Keratinocyte (primary cell): Measurements from ENCODE around the gene SCUBE3. TPM values are rescaled to one million over a fixed set of nuclear protein-coding genes. Genes with fewer than 3 reads are reported as not detected.

Source experiments
- DNase-seq: peaks from one replicate; pipeline ENCODE4 v3.0.0-alpha.2; 2011; ENCODE audit warnings: low read depth, missing footprints, low spot score
- FAIRE-seq: peaks from 2 replicates; lab custom pipeline; 2011; peaks lifted over from hg19 to GRCh38; lab: Jason Lieb, UNC
- H2AFZ ChIP-seq: 2 replicates; pipeline ENCODE4 v1.6.0; 2012; ENCODE audit warnings: low read length, control low read depth, inconsistent platforms; ENCODE audit not compliant: control insufficient read depth
- H3K27ac ChIP-seq: 2 replicates; pipeline ENCODE4 v1.5.1; 2011; ENCODE audit warnings: low read length; ENCODE audit not compliant: control insufficient read depth, insufficient read depth
- H3K27me3 ChIP-seq: 3 replicates; pipeline ENCODE4 v1.6.0; 2011; ENCODE audit warnings: low read length; ENCODE audit not compliant: control insufficient read depth, insufficient read depth; ENCODE audit errors: extremely low read depth
- H3K36me3 ChIP-seq, 2 experiments: 2 replicates in 1 of 2; 3 replicates in 1 of 2; pipeline ENCODE4 v1.5.1; 2011; ENCODE audit warnings: low read length in 2 of 2, mild to moderate bottlenecking in 1 of 2; ENCODE audit not compliant: control insufficient read depth in 2 of 2, insufficient read depth in 2 of 2; ENCODE audit errors: extremely low read depth in 1 of 2
- H3K4me1 ChIP-seq: 3 replicates; pipeline ENCODE4 v1.5.1; 2011; ENCODE audit warnings: low read length; ENCODE audit not compliant: control insufficient read depth, insufficient read depth; ENCODE audit errors: extremely low read depth
- H3K4me2 ChIP-seq: 3 replicates; pipeline ENCODE4 v1.6.0; 2011; ENCODE audit warnings: low read depth, low read length; ENCODE audit not compliant: control insufficient read depth, insufficient read depth; ENCODE audit errors: extremely low read depth
- H3K4me3 ChIP-seq, 3 experiments: fragments of 200-600 bp in 1 of 3; sonication (generic) in 1 of 3; 2 replicates in 2 of 3; 3 replicates in 1 of 3; pipeline ENCODE4 v1.5.1; 2011 to 2016; ENCODE audit warnings: low read length in 3 of 3, mild to moderate bottlenecking in 3 of 3, control low read depth in 2 of 3, inconsistent platforms in 1 of 3, low read depth in 1 of 3, mixed read lengths in 1 of 3, mixed run types in 1 of 3, moderate library complexity in 1 of 3; ENCODE audit not compliant: control insufficient read depth in 2 of 3, insufficient read depth in 2 of 3; ENCODE audit errors: extremely low read depth in 1 of 3
- H3K79me2 ChIP-seq: 2 replicates; pipeline ENCODE4 v1.6.0; 2012; ENCODE audit warnings: low read length; ENCODE audit not compliant: control insufficient read depth, insufficient read depth
- H3K9ac ChIP-seq: 3 replicates; pipeline ENCODE4 v1.6.0; 2011; ENCODE audit warnings: low read length; ENCODE audit not compliant: control insufficient read depth, insufficient read depth; ENCODE audit errors: extremely low read depth
- H3K9me1 ChIP-seq: 3 replicates; pipeline ENCODE4 v1.6.0; 2011; ENCODE audit warnings: low read length; ENCODE audit not compliant: control insufficient read depth, insufficient read depth; ENCODE audit errors: extremely low read depth
- H3K9me3 ChIP-seq: 2 replicates; pipeline ENCODE4 v1.5.1; 2012; ENCODE audit warnings: low read depth, low read length; ENCODE audit not compliant: control insufficient read depth
- H4K20me1 ChIP-seq: 3 replicates; pipeline ENCODE4 v1.6.0; 2011; ENCODE audit warnings: low read length; ENCODE audit not compliant: control insufficient read depth, insufficient read depth; ENCODE audit errors: extremely low read depth
- EZH2 ChIP-seq: IDR thresholded peaks from one replicate; pipeline ENCODE4 v1.6.1; 2012; ENCODE audit warnings: inconsistent platforms, mild to moderate bottlenecking, low read length, moderate library complexity
- dilution Hi-C: fragments of 300-500 bp; cut with MboI; formaldehyde crosslinking; loops from one replicate; pipeline ENCODE4 v1.7.0; 2020; ENCODE audit warnings: low sequenced_read_pairs; ENCODE audit not compliant: extremely low pct_ligation_motif_present
- polyA plus RNA-seq, 5 experiments: library from polyadenylated mRNA; depleted of rRNA in 3 of 5; stranded (reverse) in 3 of 5; stranded (forward) in 1 of 5; unstranded in 1 of 5; fragments of >200 nt; gene quantifications; 1 replicate in 1 of 5; 2 replicates in 3 of 5; 3 replicates in 1 of 5; pipeline versions ENCODE4 v1.2.1 to v1.2.3, GENCODE V29; 2011 to 2012; ENCODE audit warnings: missing spikeins in 2 of 5, low read depth in 1 of 5, low replicate concordance in 1 of 5
- TF ChIP-seq, protein P1 (sequence below), 3 experiments: IDR thresholded peaks in 1 of 3; conservative IDR thresholded peaks in 1 of 3; optimal IDR thresholded peaks in 1 of 3; 2 replicates in 2 of 3; 3 replicates in 1 of 3; pipeline versions ENCODE3 to v1.5.1; 2011; ENCODE audit warnings: low read length in 3 of 3, mild to moderate bottlenecking in 3 of 3, moderate library complexity in 2 of 3, control low read depth in 1 of 3, inconsistent platforms in 1 of 3; ENCODE audit not compliant: insufficient read depth in 2 of 3; ENCODE audit errors: extremely low read depth in 1 of 3

The SCUBE3 gene
- polyA plus RNA-seq, 1 donor (not counting 4 experiments of a cell fraction or from before 2014, with no cell fraction given) = 0.01 TPM

- no peaks in the 10 kb centered on the region for H4K20me1 ChIP-seq
- dilution Hi-C loops = no loop called here
- no peak overlapping the region for H3K4me2 ChIP-seq
- no peak overlapping the region for H3K9ac ChIP-seq
- H3K27ac ChIP-seq = no peak overlapping the region
- H3K27me3 ChIP-seq = no peaks in the 10 kb centered on the region
- peaks cover 15% of the 10 kb centered on the region in 2 experiments for H3K36me3 ChIP-seq
- no peak overlapping the region for H3K4me3 ChIP-seq
- FAIRE-seq (no peak), DNase-seq (no peak)
- H3K4me1 ChIP-seq = peaks cover 23% of the 10 kb centered on the region
- H3K9me3 ChIP-seq = no peaks in the 10 kb centered on the region
- no peaks in the 10 kb centered on the region for H3K9me1 ChIP-seq
- peaks cover 4% of the 10 kb centered on the region for H3K79me2 ChIP-seq
- no peak overlapping the region for H2AFZ ChIP-seq
- TF ChIP-seq, protein P1, sequence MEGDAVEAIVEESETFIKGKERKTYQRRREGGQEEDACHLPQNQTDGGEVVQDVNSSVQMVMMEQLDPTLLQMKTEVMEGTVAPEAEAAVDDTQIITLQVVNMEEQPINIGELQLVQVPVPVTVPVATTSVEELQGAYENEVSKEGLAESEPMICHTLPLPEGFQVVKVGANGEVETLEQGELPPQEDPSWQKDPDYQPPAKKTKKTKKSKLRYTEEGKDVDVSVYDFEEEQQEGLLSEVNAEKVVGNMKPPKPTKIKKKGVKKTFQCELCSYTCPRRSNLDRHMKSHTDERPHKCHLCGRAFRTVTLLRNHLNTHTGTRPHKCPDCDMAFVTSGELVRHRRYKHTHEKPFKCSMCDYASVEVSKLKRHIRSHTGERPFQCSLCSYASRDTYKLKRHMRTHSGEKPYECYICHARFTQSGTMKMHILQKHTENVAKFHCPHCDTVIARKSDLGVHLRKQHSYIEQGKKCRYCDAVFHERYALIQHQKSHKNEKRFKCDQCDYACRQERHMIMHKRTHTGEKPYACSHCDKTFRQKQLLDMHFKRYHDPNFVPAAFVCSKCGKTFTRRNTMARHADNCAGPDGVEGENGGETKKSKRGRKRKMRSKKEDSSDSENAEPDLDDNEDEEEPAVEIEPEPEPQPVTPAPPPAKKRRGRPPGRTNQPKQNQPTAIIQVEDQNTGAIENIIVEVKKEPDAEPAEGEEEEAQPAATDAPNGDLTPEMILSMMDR (optimal IDR thresholded peaks at IDR 0.05 in 1 of 3, IDR thresholded peaks at IDR 0.05 in 1 of 3, conservative IDR thresholded peaks at IDR 0.05 in 1 of 3; ENCODE audit: extremely low read depth in 1 of 3, insufficient read depth in 2 of 3, low read length in 3 of 3) = no peak
- TF ChIP-seq EZH2 = no peak
These were observed 79.9 kb downstream of the SCUBE3 start for GRCh38 chr6:35293681-35294080.

GRCh38 chr6:35294308-35294945 is 80.7 kb downstream of the SCUBE3 start:
- FAIRE-seq = peak; percentile 93

More at GRCh38 chr6:35294308-35294945, 80.7 kb downstream of the SCUBE3 start:
- Histone ChIP-seq H3K4me1 (peaks cover 30% of the 10 kb centered on the region), H3K27ac (no peak overlapping the region), H3K9ac (no peak overlapping the region), H3K9me1 (no peaks in the 10 kb centered on the region), H2AFZ (no peak overlapping the region), H3K27me3 (no peaks in the 10 kb centered on the region), H3K36me3 (peaks cover 11 to 14% of the 10 kb centered on the region in 2 experiments), H4K20me1 (no peaks in the 10 kb centered on the region), H3K9me3 (no peaks in the 10 kb centered on the region), H3K4me2 (no peak overlapping the region), H3K4me3 (no peak overlapping the region), H3K79me2 (peaks cover 12% of the 10 kb centered on the region)
- no peak for DNase-seq
- TF ChIP-seq, protein P1 (optimal IDR thresholded peaks at IDR 0.05 in 1 of 3, IDR thresholded peaks at IDR 0.05 in 1 of 3, conservative IDR thresholded peaks at IDR 0.05 in 1 of 3; ENCODE audit: extremely low read depth in 1 of 3, insufficient read depth in 2 of 3, low read length in 3 of 3) = peak in 2 of 3 experiments; percentile 85 to 92
- no peak for TF ChIP-seq EZH2
- dilution Hi-C loops = no loop called here
